GM23248 (cell line): ENCODE data around the gene ELP5.

Experiments
- EZH2 ChIP-seq: fragments of 200-600 bp; sonication (generic); IDR thresholded peaks from 2 replicates; pipeline ENCODE4 v1.6.1; 2018; ENCODE audit warnings: antibody characterized with exemption, mild to moderate bottlenecking; ENCODE audit not compliant: insufficient read depth, poor library complexity, severe bottlenecking
- EZH2phosphoT487 ChIP-seq: fragments of 200-600 bp; sonication (generic); IDR thresholded peaks from 2 replicates; pipeline ENCODE4 v1.6.1; 2018; ENCODE audit warnings: antibody characterized with exemption, moderate library complexity, mild to moderate bottlenecking, low read depth; ENCODE audit not compliant: insufficient read depth

GRCh38 chr17:7283471-7284216 is 31.6 kb downstream of the ELP5 start:
- TF ChIP-seq EZH2 (no peak), EZH2phosphoT487 (no peak)
